Stimulated activated naive CD4-positive, alpha-beta T cell treated with Interleukin-2 at 50 U/mL for 16 hours (primary cell): ENCODE measurements around the gene REN.

Experiments
- DNase-seq: peaks from one replicate; lab custom pipeline; 2025; lab: John Stamatoyannopoulos, UW

REN gene

DNA sequence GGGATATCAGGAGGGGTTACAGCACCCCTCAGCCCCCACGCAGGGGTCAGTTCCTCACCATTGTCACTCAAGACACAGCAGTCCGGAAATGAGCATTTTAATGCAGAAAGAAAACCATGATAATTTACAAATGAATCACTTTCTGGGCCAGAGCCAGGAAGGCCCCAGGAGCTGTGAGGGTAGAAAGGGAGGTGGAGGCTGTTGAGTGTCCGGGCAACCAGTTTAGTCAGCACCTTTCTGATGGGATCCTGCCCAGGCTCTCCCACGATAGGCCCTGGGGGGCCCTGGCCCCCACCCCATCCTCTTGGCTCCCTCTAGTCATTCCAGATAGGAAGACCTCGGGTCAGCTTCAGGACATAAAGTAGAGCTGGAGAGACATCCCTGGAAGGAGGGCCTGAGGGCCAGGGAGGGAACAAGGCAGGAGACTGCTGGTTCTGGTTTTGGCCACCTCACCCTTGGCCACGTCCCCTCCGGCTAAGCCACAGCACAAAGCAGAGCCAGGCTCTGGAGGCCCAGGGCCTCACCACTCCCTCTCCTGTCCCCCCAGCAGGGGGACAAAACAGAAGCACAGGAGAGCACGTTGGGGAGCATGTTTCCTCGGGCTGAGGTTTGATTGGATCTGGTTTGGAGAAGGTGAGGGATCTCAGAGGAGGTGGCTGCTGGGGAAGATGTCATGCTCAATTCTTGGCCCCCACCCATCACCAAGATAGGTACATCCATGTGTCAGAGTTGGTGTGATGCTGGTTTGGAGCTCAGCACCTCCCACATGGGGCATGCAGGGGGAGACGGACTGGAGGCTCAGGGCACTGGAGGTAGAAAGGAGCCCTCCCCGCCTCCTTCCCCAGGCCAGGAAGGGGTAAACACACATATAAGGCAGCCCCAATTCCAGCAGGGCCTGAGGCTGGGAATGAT is 34.9 kb downstream of the REN start:
- DNase-seq = no peak

DNA sequence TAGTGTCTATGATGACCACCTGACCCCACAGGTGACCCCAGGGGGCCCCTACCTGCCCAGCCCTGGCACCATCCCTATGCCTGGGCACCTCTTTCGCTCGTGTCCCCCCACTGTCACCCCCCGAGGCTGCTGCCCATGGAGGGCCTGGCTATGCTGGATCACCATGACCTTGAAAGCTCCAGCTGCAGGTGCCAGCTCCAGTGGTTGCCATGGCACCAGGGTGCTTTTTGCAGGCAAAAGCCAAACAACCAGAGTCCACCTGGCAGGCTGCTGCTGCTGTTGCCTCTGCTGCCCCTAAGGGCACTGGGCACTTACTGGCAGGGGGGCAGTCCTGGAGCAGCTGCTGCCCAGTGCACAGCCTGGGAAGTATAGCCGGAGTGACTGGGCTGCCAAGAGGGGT is 36.0 kb downstream of the REN start:
- DNase-seq = no peak

DNA sequence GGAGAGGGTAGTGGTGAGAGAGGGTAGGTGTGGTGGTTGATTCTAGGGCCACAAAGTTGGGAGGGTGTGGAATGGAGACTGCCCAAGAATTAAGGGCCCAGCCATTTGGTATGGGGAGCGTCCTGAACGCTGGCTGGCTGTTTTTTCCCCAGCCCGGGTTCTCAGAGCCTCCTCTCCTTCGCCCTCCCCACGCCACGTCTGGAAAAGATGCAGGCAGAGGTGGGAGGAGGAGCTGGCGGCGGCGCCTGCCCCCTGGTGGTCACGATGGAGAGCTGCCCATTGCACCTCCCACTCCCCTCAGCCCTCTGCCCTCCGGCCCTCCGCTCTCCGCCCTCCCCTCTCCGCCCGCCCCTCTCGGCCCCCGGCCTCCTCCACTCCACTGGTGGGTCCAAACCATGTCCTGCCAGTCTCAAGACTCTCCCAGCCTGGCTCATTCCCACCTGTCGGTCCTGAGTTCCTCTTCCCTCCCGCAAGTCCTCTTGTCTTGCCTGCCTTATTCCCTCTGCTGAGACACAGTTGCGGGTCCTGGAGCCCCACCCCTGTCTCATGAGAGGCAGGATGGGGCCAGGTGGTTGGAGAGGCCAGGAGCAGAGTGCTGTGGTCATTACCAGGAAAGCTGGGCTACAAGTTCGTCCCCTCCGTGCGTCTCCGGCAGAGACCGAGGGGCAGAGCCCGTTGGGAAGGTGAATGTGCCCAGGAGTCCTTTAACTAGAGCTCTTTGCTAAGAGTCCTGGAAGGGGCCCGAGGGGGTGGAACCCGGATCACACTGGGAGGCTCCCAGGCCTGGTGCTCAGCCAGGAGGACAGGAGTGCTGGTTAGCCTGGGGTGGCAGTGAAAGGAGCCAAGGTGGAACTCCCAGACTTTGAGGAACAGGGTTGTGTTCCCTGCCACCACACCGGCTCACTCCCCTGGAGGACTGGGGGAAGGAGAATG is 36.9 kb downstream of the REN start:
- DNase-seq = peak; percentile 51

DNA sequence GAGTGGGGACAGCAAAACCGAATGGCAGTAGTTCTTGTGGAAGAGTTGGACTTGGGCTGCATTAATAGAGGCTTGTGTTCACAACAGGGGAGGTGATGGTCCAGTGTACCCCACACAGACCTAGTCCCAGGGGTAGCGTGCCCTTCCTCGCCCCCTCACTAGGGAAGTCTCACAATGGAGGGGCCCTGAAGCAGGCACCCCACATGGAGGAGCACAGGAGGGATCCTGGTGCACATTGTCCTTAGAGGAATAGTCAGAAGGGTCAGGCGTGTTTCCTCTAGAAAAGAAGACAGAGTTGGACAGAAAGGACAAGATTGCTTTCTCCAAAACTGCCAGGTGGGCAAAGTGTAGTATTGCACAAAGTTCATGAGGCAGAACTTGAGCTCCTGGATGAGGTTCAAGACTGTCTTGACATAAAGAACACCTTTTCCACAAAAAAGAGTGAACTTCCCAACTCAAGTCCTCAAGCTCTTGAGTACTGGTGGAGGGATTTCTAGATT is 37.6 kb downstream of the REN start:
- no peak for DNase-seq

DNA sequence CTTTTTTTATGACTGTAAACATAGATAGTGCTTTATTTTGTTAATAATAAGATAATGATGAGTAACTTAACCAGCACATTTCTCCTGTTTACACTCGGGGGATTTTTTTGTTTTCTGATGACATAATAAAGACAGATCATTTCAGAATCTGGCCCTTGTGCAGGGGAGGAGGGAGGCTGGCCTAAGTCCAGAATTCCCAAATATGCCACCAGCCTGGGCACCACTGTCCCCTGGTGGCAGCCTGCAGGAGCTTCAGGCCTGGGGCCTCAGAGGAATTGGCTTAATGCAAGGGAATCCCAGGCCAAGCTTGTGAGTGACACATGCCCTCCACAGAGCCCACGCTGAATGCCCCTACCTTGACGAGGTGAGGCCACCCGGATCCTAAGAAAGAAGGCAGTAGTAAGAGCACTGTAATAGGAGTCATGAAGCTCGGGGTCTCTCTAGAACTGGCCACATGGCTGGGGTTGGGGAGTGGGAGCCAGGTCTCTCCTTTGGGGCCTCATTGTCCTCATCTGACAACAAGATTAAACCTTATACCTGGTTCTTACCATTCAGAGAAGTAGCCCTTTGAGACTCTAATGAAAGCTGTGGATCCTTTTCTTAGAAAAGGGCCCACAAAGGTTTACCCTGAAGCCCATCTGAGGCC is 38.4 kb downstream of the REN start:
- DNase-seq = no peak

- DNase-seq = no peak
Observed at GRCh38 chr1:204126956-204127355, 39.2 kb downstream of the REN start.

- no peak for DNase-seq
Observed at GRCh38 chr1:204126386-204126785, 39.8 kb downstream of the REN start.

GRCh38 chr1:204125759-204126351 is 40.3 kb downstream of the REN start:
- DNase-seq = no peak

DNA sequence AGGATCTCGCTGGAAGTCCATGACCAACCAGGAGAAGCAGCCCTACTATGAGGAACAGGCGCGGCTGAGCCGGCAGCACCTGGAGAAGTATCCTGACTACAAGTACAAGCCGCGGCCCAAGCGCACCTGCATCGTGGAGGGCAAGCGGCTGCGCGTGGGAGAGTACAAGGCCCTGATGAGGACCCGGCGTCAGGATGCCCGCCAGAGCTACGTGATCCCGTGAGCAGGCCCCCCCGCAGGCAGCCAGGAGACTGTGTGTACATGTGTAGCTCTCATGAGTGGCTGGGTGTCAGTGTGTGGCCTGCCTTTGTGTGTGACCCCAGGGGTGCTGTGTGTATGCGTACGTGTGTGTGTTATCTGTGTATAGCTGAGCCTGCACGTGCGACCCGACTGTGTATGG is 41.5 kb downstream of the REN start:
- DNase-seq = no peak

DNA sequence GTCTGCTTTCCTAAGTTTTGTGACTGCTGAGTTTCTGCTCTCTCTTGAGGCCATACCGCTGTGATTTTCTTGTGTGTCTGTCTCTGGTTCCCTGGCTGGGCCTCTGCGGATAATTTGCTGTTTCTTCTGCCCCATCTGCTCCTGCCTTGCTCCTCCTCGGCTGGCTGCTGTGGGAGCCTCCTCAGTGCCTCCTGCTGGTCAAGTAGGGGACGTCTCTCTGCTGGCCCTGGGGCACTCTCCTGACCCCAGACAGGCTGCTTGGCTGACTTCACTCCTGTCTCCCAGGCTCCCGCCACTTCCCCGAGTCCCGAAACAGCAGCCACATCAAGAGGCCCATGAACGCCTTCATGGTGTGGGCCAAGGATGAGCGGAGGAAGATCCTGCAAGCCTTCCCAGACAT is 42.8 kb downstream of the REN start:
- DNase-seq = no peak

- no peak for DNase-seq
Observed at GRCh38 chr1:204121840-204122555, 44.1 kb downstream of the REN start.

DNA sequence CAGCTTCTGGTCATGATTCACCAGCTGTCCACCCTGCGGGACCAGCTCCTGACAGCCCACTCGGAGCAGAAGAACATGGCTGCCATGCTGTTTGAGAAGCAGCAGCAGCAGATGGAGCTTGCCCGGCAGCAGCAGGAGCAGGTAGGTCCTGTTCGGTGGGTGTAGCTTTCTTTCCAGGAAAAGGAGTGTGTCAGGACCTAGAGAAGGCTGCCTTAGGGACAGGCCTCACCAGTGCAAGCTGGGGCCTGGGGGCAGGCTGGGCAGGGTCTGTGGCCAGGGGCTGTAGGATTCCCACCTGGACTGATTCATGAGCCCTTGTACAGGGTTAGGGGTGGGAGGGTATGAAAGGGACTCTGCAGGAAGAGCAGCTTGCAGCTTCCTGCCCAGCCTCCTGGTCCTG is 49.6 kb downstream of the REN start:
- no peak for DNase-seq

DNA sequence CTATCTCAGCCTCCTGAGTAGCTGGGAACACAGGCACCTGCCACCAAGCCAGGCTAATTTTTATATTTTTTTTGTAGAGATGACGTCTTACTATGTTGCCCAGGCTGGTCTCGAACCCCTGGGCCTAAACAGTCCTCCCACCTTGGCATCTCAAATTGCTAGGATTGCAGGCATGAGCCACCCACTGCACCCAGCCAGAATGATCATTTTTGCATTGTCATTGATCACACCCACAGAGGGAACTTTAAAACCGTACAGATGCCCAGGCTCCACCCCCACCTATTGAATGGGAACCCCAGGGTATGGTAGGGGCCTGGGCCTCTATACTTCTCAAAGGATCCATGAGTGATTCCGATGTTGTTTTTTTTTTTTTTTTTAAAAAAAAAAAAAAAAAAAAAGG is 51.0 kb downstream of the REN start:
- no peak for DNase-seq

DNA sequence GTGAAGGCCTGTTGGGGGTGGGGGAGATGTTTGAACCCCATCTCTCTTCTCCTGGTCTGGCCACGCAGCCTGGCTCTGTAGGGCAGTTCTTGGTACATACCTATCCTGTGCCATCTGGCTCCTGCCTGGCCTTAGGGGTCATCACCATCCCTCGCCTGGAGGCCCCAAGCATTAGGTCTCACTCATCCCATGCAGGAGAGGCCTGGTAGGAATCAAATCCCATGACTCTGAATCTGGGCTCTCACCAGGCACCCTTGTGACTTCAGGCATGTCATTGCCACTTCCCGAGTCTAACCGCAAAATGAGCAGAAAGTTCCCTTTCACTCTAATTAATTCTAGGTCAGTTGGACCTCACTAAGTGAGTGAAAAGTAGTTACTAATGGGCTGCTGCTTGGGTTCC is 51.5 kb downstream of the REN start:
- no peak for DNase-seq

DNA sequence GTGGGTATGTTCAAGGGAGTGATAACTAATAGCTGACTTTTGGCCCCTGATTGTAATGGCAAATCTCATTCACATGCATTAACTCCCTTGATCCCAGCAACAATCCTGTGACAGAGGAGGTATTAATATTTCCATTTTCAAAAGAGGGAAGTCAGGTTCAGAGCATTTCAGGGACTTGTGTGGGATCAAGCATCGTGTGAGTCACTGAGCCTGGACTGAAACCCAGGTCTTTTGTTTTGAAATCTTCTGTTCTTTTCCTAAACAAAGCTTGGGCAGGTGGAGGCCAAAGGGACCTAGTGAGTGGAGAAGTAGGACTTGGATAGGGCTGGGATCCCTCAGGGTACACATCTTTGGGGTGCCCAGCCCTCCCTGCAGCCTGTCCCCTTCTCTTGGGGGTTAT is 52.2 kb downstream of the REN start:
- DNase-seq = no peak

- DNase-seq = no peak
Observed at GRCh38 chr1:204112876-204113730, 53.0 kb downstream of the REN start.

- DNase-seq = no peak
Observed at GRCh38 chr1:204110894-204111633, 55.1 kb downstream of the REN start.

- DNase-seq = no peak
Observed at GRCh38 chr1:204108312-204109141, 57.6 kb downstream of the REN start.

- no peak for DNase-seq
Observed at GRCh38 chr1:204107892-204108291, 58.2 kb downstream of the REN start.
